Neural progenitor cell (in vitro differentiated cells): ENCODE results near the gene GBP6. TPM values are rescaled to one million over a fixed set of nuclear protein-coding genes. Genes with fewer than 3 reads are reported as not detected.
"Not testable (repeated sequence)": the region's sequence is repeated elsewhere in the genome, so short reads cannot be mapped to it uniquely, and the experiment has no call there.

Experiments
- DNase-seq: peaks from one replicate; pipeline ENCODE4 v3.0.0-alpha.2; 2016; ENCODE audit warnings: low spot score
- H2AFZ ChIP-seq: fragments of 200-600 bp; sonication (generic); replicated peaks from 2 replicates; pipeline ENCODE4 v1.6.1; 2016; ENCODE audit warnings: antibody characterized with exemption
- H3F3A ChIP-seq: fragments of 200-600 bp; sonication (generic); 2 replicates; pipeline ENCODE4 v1.6.1; 2016; ENCODE audit warnings: antibody characterized with exemption, low read depth
- H3K27ac ChIP-seq: fragments of 200-600 bp; sonication (generic); 2 replicates; pipeline ENCODE4 v1.5.1; 2016; ENCODE audit warnings: mild to moderate bottlenecking
- H3K27me3 ChIP-seq: fragments of 200-600 bp; sonication (generic); 2 replicates; pipeline ENCODE4 v1.6.1; 2016; ENCODE audit warnings: mild to moderate bottlenecking, moderate library complexity
- H3K36me3 ChIP-seq: fragments of 200-600 bp; sonication (generic); 2 replicates; pipeline ENCODE4 v1.5.1; 2016
- H3K4me1 ChIP-seq: fragments of 200-600 bp; sonication (generic); 2 replicates; pipeline ENCODE4 v1.6.1; 2016; ENCODE audit warnings: mixed run types
- H3K4me2 ChIP-seq: fragments of 200-600 bp; sonication (generic); 2 replicates; pipeline ENCODE4 v1.6.1; 2016
- H3K4me3 ChIP-seq: fragments of 200-600 bp; sonication (generic); 2 replicates; pipeline ENCODE4 v1.5.1; 2016
- H3K79me2 ChIP-seq: fragments of 200-600 bp; sonication (generic); 2 replicates; pipeline ENCODE4 v1.6.1; 2016; ENCODE audit warnings: low read depth
- H3K9ac ChIP-seq: fragments of 200-600 bp; sonication (generic); 2 replicates; pipeline ENCODE4 v1.6.1; 2016
- H3K9me3 ChIP-seq: fragments of 200-600 bp; sonication (generic); 2 replicates; pipeline ENCODE4 v1.5.1; 2016; ENCODE audit warnings: low read depth
- H4K20me1 ChIP-seq: fragments of 200-600 bp; sonication (generic); 2 replicates; pipeline ENCODE4 v1.6.1; 2016; ENCODE audit warnings: low read depth
- H3K27ac Mint-ChIP-seq: 3 replicates; pipeline ENCODE4 v1.8.0; 2021; ENCODE audit warnings: mixed read lengths
- H3K27me3 Mint-ChIP-seq: 2 replicates; pipeline ENCODE4 v1.8.0; 2022; ENCODE audit warnings: low read depth, mild to moderate bottlenecking, inconsistent platforms, moderate library complexity, mixed read lengths; ENCODE audit not compliant: insufficient read depth
- H3K36me3 Mint-ChIP-seq: 3 replicates; pipeline ENCODE4 v1.8.0; 2021; ENCODE audit warnings: mixed read lengths
- H3K4me1 Mint-ChIP-seq: 3 replicates; pipeline ENCODE4 v1.8.0; 2021; ENCODE audit warnings: mixed read lengths
- H3K4me3 Mint-ChIP-seq: 3 replicates; pipeline ENCODE4 v1.8.0; 2021; ENCODE audit warnings: mild to moderate bottlenecking, moderate library complexity, mixed read lengths
- H3K9me3 Mint-ChIP-seq: 3 replicates; pipeline ENCODE4 v1.8.0; 2020; ENCODE audit warnings: mixed read lengths
- CTCF ChIP-seq: fragments of 200-600 bp; sonication (generic); IDR thresholded peaks from 2 replicates; pipeline ENCODE4 v1.5.1; 2017; ENCODE audit warnings: antibody characterized with exemption, mild to moderate bottlenecking
- EZH2 ChIP-seq: fragments of 200-600 bp; sonication (generic); IDR thresholded peaks from 2 replicates; pipeline ENCODE4 v1.6.1; 2017; ENCODE audit warnings: antibody characterized with exemption, mild to moderate bottlenecking, moderate library complexity
- EZH2phosphoT487 ChIP-seq: fragments of 200-600 bp; sonication (generic); IDR thresholded peaks from 2 replicates; pipeline ENCODE4 v1.6.1; 2017; ENCODE audit warnings: antibody characterized with exemption
- total RNA-seq: library from RNA; depleted of rRNA; stranded (reverse); fragments of >200 nt; gene quantifications from 2 replicates; pipeline ENCODE4 v1.2.3, GENCODE V29; 2015; ENCODE audit warnings: low replicate concordance

The GBP6 gene
- total RNA-seq, 1 donor from 2014 or later = not detected

GRCh38 chr1:89367221-89367620 is 3.4 kb downstream of the GBP6 start:
- H3K27me3 ChIP-seq = no peaks in the 10 kb centered on the region
- no peak overlapping the region for H3K4me2 ChIP-seq
- TF ChIP-seq CTCF (no peak), EZH2 (no peak), EZH2phosphoT487 (no peak)
- no peak for DNase-seq
- no peak overlapping the region for H2AFZ ChIP-seq
- no peak overlapping the region for H3K4me3 Mint-ChIP-seq
- no peaks in the 10 kb centered on the region for H3F3A ChIP-seq
- peaks cover 6% of the 10 kb centered on the region for H3K4me1 Mint-ChIP-seq
- H3K27ac Mint-ChIP-seq = no peak overlapping the region
- H3K36me3 Mint-ChIP-seq = no peaks in the 10 kb centered on the region
- peaks cover 4% of the 10 kb centered on the region for H3K27me3 Mint-ChIP-seq
- no peaks in the 10 kb centered on the region for H3K79me2 ChIP-seq
- H3K36me3 ChIP-seq = no peaks in the 10 kb centered on the region
- H3K9ac ChIP-seq = no peak overlapping the region
- peaks cover 3% of the 10 kb centered on the region for H3K4me1 ChIP-seq
- no peaks in the 10 kb centered on the region for H4K20me1 ChIP-seq
- no peak overlapping the region for H3K27ac ChIP-seq
- H3K9me3 ChIP-seq = no peaks in the 10 kb centered on the region
- H3K4me3 ChIP-seq = no peak overlapping the region
- no peaks in the 10 kb centered on the region for H3K9me3 Mint-ChIP-seq

- H3K4me2 ChIP-seq = no peak overlapping the region
- H3K4me3 Mint-ChIP-seq = no peak overlapping the region
- no peaks in the 10 kb centered on the region for H3K27me3 ChIP-seq
- no peak overlapping the region for H3K4me3 ChIP-seq
- H3F3A ChIP-seq = no peaks in the 10 kb centered on the region
- peaks cover 2% of the 10 kb centered on the region for H3K9me3 Mint-ChIP-seq
- H3K79me2 ChIP-seq = no peaks in the 10 kb centered on the region
- no peak overlapping the region for H3K27ac ChIP-seq
- no peak overlapping the region for H2AFZ ChIP-seq
- TF ChIP-seq CTCF (no peak), EZH2phosphoT487 (no peak), EZH2 (no peak)
- no peaks in the 10 kb centered on the region for H3K9me3 ChIP-seq
- H3K36me3 ChIP-seq = no peaks in the 10 kb centered on the region
- H4K20me1 ChIP-seq = no peaks in the 10 kb centered on the region
- peaks cover 4% of the 10 kb centered on the region for H3K4me1 Mint-ChIP-seq
- H3K27me3 Mint-ChIP-seq = peaks cover 4% of the 10 kb centered on the region
- H3K27ac Mint-ChIP-seq = no peak overlapping the region
- no peak overlapping the region for H3K9ac ChIP-seq
- no peak for DNase-seq
- no peaks in the 10 kb centered on the region for H3K36me3 Mint-ChIP-seq
- peaks cover 3% of the 10 kb centered on the region for H3K4me1 ChIP-seq
Measured at GRCh38 chr1:89369331-89369730, 5.5 kb downstream of the GBP6 start.

- not testable (repeated sequence) for H3K9me3 ChIP-seq, H3K9me3 Mint-ChIP-seq, H3K4me1 Mint-ChIP-seq, H3K4me1 ChIP-seq, H3K27ac ChIP-seq, H3K27me3 Mint-ChIP-seq, H3K9ac ChIP-seq, H2AFZ ChIP-seq, H3K27me3 ChIP-seq, H3K36me3 Mint-ChIP-seq, H3F3A ChIP-seq, H3K4me3 ChIP-seq, H3K4me2 ChIP-seq, H3K27ac Mint-ChIP-seq, H3K36me3 ChIP-seq, H3K4me3 Mint-ChIP-seq, H3K79me2 ChIP-seq, H4K20me1 ChIP-seq, DNase-seq
Measured at GRCh38 chr1:89373810-89374209, 10.0 kb downstream of the GBP6 start.

- TF ChIP-seq EZH2phosphoT487 (no peak), CTCF (no peak), EZH2 (no peak)
- no peak overlapping the region for H3K4me3 Mint-ChIP-seq
Measured at GRCh38 chr1:89378001-89378400, 14.1 kb downstream of the GBP6 start.

More at GRCh38 chr1:89378001-89378400, 14.1 kb downstream of the GBP6 start:
- Mint-ChIP-seq H3K4me1 (peaks cover 9% of the 10 kb centered on the region), H3K36me3 (no peaks in the 10 kb centered on the region), H3K27ac (no peak overlapping the region), H3K9me3 (peaks cover 2% of the 10 kb centered on the region), H3K27me3 (peaks cover 2% of the 10 kb centered on the region)
- Histone ChIP-seq H2AFZ (no peak overlapping the region), H3K79me2 (no peaks in the 10 kb centered on the region), H3K9me3 (no peaks in the 10 kb centered on the region), H3K4me3 (no peak overlapping the region), H4K20me1 (no peaks in the 10 kb centered on the region), H3K4me2 (no peak overlapping the region), H3K4me1 (peaks cover 5% of the 10 kb centered on the region), H3K36me3 (no peaks in the 10 kb centered on the region), H3K27ac (no peak overlapping the region), H3K27me3 (no peaks in the 10 kb centered on the region), H3F3A (no peaks in the 10 kb centered on the region), H3K9ac (no peak overlapping the region)
- no peak for DNase-seq
